ENCODE results near the gene UCK2.

GRCh38 chr1:165795894-165796293, 31.5 kb upstream of the UCK2 start:
- TF ChIP-seq CTCF (IDR thresholded peaks at IDR 0.05) (no peak), POLR2AphosphoS5 (IDR thresholded peaks at IDR 0.05; ENCODE audit: low read depth, low read length) (no peak), TCF7L2 (IDR thresholded peaks at IDR 0.05; ENCODE audit: low read depth, low read length) (no peak)
